ENCODE measurements around the gene HOMER2. TPM values are rescaled to one million over a fixed set of nuclear protein-coding genes. Genes with fewer than 3 reads are reported as not detected.

The HOMER2 gene
- total RNA-seq, 1 donor = 11.6 TPM

DNA sequence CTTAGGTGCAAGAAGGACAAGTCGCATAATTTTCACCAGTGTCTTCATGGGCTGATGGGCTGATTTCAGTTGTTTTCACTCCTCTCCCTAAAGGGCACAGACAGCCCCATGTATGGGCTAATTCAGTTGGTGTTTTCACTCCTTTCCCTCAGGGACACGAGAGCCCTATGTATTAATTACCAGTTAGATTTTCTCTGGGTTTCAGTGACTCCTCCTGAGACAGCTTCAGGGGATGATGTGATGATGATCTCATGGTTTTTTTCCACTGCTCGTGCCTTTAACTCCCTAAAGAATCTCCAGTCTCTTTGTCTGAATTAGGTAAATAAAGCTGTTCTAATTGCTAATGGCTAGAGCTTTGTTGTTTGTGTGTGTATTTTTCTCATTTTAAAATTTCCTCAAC, 43.4 kb upstream of the HOMER2 start:
- Histone ChIP-seq H4K20me1 (ENCODE audit: insufficient read depth, low read length) (no peaks in the 10 kb centered on the region), H3K9me3 (ENCODE audit: low read depth, low read length) (no peaks in the 10 kb centered on the region), H3K36me3 (ENCODE audit: insufficient read depth, low read length) (no peaks in the 10 kb centered on the region), H3K27ac (ENCODE audit: low read depth, low read length) (no peak overlapping the region), H3K4me3 (ENCODE audit: insufficient read depth, low read length) (no peak overlapping the region), H3K4me2 (ENCODE audit: insufficient read depth, low read length) (no peak overlapping the region), H3K27me3 (ENCODE audit: insufficient read depth, low read length) (no peaks in the 10 kb centered on the region), H3K79me2 (ENCODE audit: insufficient read depth, low read length) (no peaks in the 10 kb centered on the region), H3K4me1 (ENCODE audit: insufficient read depth, low read length) (peaks cover 7% of the 10 kb centered on the region), H2AFZ (ENCODE audit: low read length) (no peak overlapping the region)
- peak; percentile 88 for DNase-seq (ENCODE audit: insufficient read length, low spot score, missing footprints)
- TF ChIP-seq, protein P1, sequence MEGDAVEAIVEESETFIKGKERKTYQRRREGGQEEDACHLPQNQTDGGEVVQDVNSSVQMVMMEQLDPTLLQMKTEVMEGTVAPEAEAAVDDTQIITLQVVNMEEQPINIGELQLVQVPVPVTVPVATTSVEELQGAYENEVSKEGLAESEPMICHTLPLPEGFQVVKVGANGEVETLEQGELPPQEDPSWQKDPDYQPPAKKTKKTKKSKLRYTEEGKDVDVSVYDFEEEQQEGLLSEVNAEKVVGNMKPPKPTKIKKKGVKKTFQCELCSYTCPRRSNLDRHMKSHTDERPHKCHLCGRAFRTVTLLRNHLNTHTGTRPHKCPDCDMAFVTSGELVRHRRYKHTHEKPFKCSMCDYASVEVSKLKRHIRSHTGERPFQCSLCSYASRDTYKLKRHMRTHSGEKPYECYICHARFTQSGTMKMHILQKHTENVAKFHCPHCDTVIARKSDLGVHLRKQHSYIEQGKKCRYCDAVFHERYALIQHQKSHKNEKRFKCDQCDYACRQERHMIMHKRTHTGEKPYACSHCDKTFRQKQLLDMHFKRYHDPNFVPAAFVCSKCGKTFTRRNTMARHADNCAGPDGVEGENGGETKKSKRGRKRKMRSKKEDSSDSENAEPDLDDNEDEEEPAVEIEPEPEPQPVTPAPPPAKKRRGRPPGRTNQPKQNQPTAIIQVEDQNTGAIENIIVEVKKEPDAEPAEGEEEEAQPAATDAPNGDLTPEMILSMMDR (IDR thresholded peaks at IDR 0.05; ENCODE audit: extremely low read depth, low read depth, low read length) = no peak

DNA sequence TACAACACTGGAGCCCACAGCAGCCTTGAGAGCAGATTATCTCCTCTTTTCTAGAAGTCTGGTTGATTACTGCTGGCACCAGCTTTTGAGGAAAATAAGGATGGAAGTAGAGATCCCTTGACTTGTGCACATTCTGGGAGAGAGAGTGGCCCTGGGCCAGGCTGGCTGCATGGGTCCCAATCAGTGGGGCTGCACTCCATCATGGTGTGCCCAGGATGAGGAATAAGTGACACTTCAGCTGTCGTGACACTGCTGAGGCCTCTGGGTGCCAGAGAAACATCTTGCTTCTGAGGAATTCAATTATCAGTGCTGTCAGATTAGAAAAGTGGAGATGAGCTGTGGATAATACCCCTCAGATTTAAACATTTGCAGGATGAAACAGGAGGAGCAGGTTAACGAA, 42.6 kb upstream of the HOMER2 start:
- Histone ChIP-seq H3K79me2 (ENCODE audit: insufficient read depth, low read length) (no peaks in the 10 kb centered on the region), H3K9me3 (ENCODE audit: low read depth, low read length) (no peaks in the 10 kb centered on the region), H3K36me3 (ENCODE audit: insufficient read depth, low read length) (no peaks in the 10 kb centered on the region), H4K20me1 (ENCODE audit: insufficient read depth, low read length) (no peaks in the 10 kb centered on the region), H3K4me1 (ENCODE audit: insufficient read depth, low read length) (peaks cover 5% of the 10 kb centered on the region), H3K4me2 (ENCODE audit: insufficient read depth, low read length) (no peak overlapping the region), H3K27me3 (ENCODE audit: insufficient read depth, low read length) (no peaks in the 10 kb centered on the region), H3K4me3 (ENCODE audit: insufficient read depth, low read length) (no peak overlapping the region), H3K27ac (ENCODE audit: low read depth, low read length) (no peak overlapping the region), H2AFZ (ENCODE audit: low read length) (no peak overlapping the region)
- TF ChIP-seq, protein P1 (IDR thresholded peaks at IDR 0.05; ENCODE audit: extremely low read depth, low read depth, low read length) = no peak
- no peak for DNase-seq (ENCODE audit: insufficient read length, low spot score, missing footprints)

DNA sequence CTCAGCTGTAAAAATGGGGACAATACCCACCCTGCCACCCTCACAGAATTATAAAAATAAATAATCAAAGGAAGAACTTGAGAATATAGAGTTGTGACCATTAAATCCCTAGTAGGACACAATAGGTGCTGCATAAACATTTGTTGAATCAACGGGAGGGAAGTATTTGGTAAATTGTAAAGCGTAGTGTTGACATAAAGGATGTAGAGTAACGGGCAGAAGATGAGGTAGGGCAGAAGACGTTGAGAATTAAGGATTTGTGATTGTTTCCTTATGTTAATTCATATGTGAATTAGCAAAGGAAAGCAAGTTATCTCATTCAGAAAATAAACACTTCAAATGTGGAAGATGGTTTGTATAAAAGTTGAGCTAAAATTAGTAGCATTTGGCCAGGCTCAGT, 40.6 kb upstream of the HOMER2 start:
- Histone ChIP-seq H4K20me1 (ENCODE audit: insufficient read depth, low read length) (no peaks in the 10 kb centered on the region), H3K4me2 (ENCODE audit: insufficient read depth, low read length) (no peak overlapping the region), H2AFZ (ENCODE audit: low read length) (no peak overlapping the region), H3K27ac (ENCODE audit: low read depth, low read length) (no peak overlapping the region), H3K79me2 (ENCODE audit: insufficient read depth, low read length) (no peaks in the 10 kb centered on the region), H3K4me3 (ENCODE audit: insufficient read depth, low read length) (no peak overlapping the region), H3K27me3 (ENCODE audit: insufficient read depth, low read length) (no peaks in the 10 kb centered on the region), H3K4me1 (ENCODE audit: insufficient read depth, low read length) (no peaks in the 10 kb centered on the region), H3K9me3 (ENCODE audit: low read depth, low read length) (no peaks in the 10 kb centered on the region), H3K36me3 (ENCODE audit: insufficient read depth, low read length) (peaks cover 12% of the 10 kb centered on the region)
- TF ChIP-seq, protein P1 (IDR thresholded peaks at IDR 0.05; ENCODE audit: extremely low read depth, low read depth, low read length) = no peak
- DNase-seq (ENCODE audit: insufficient read length, low spot score, missing footprints) = no peak

DNA sequence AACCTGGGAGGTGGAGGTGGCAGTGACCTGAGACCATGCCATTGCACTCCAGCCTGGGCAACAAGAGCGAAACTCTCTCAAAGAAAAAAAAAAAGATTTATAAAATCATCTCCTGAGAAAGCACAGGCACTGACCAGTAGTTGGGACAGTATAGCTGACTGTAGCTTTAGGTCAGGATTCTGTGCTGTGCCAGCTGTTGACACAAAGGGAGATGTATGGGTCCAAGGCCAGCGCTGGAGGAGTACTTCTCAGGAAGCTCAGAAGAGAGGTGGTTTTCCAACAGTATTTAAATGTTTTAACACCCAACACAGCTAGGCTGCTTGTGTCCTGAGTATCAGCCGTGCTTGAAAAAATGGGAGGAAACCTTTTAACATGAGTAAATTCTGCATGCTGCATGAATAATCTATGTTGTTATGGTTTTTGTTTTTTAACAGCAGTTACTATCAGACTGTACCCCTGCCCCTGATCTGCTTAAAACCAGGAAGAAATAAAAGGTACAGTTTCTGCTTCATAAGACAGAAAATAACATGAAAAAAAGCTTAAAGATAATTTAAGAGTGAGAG, 40.0 kb upstream of the HOMER2 start:
- TF ChIP-seq, protein P1 (IDR thresholded peaks at IDR 0.05; ENCODE audit: extremely low read depth, low read depth, low read length) = no peak
- Histone ChIP-seq H3K36me3 (ENCODE audit: insufficient read depth, low read length) (peaks cover 12% of the 10 kb centered on the region), H3K79me2 (ENCODE audit: insufficient read depth, low read length) (peaks cover 2% of the 10 kb centered on the region), H3K9me3 (ENCODE audit: low read depth, low read length) (no peaks in the 10 kb centered on the region), H4K20me1 (ENCODE audit: insufficient read depth, low read length) (no peaks in the 10 kb centered on the region), H3K4me3 (ENCODE audit: insufficient read depth, low read length) (no peak overlapping the region), H3K27ac (ENCODE audit: low read depth, low read length) (no peak overlapping the region), H3K27me3 (ENCODE audit: insufficient read depth, low read length) (no peaks in the 10 kb centered on the region), H2AFZ (ENCODE audit: low read length) (no peak overlapping the region), H3K4me2 (ENCODE audit: insufficient read depth, low read length) (no peak overlapping the region), H3K4me1 (ENCODE audit: insufficient read depth, low read length) (no peaks in the 10 kb centered on the region)
- no peak for DNase-seq (ENCODE audit: insufficient read length, low spot score, missing footprints)

Data from osteoblast (primary cell).